Gastrocnemius medialis (tissue), 4 donors: Measurements from ENCODE around the gene C2orf76. TPM values are rescaled to one million over a fixed set of nuclear protein-coding genes. Genes with fewer than 3 reads are reported as not detected.

ENCODE experiments used
- ATAC-seq, 2 donors: fragments of 150-250 bp; one replicate each; pipeline ENCODE4 v1.9.1; 2016
- DNase-seq, 2 donors: peaks; one replicate each; pipeline ENCODE4 v3.0.0-alpha.2; 2019
- H3K27ac ChIP-seq, 4 donors: fragments of 200-600 bp; sonication (generic); 1 replicate in 1 of 4; 2 replicates in 3 of 4; pipeline ENCODE4 v1.5.1; 2016 to 2018; ENCODE audit warnings: mild to moderate bottlenecking in 2 of 4, moderate library complexity in 1 of 4
- H3K27me3 ChIP-seq, 3 donors: fragments of 200-600 bp; sonication (generic) in 2 of 3; 1 replicate in 1 of 3; 2 replicates in 2 of 3; pipeline versions ENCODE4 v1.5.1 to v1.6.0; 2016 to 2019; ENCODE audit warnings: mild to moderate bottlenecking in 1 of 3, moderate library complexity in 1 of 3
- H3K36me3 ChIP-seq, 2 donors: fragments of 200-600 bp; sonication (generic) in 1 of 2; one replicate each; pipeline ENCODE4 v1.5.1; 2017 to 2018
- H3K4me1 ChIP-seq, 2 donors: fragments of 200-600 bp; sonication (generic) in 1 of 2; one replicate each; pipeline ENCODE4 v1.5.1; 2016 to 2017; ENCODE audit warnings: mild to moderate bottlenecking in 2 of 2
- H3K4me3 ChIP-seq, 4 donors: fragments of 200-600 bp; sonication (generic) in 3 of 4; 1 replicate in 1 of 4; 2 replicates in 3 of 4; pipeline ENCODE4 v1.5.1; 2016 to 2019; ENCODE audit warnings: mild to moderate bottlenecking in 2 of 4
- H3K9me3 ChIP-seq, 3 donors: fragments of 200-600 bp; sonication (generic) in 2 of 3; 1 replicate in 1 of 3; 2 replicates in 2 of 3; pipeline ENCODE4 v1.5.1; 2016 to 2019
- POLR2A ChIP-seq, 2 donors: fragments of 450-650 bp; IDR thresholded peaks; one replicate each; pipeline ENCODE4 v1.6.1; 2017; ENCODE audit warnings: antibody characterized with exemption in 2 of 2, mild to moderate bottlenecking in 2 of 2, moderate library complexity in 2 of 2
- in situ Hi-C, 4 donors: fragments of 200-750 bp; cut with MboI; loops; one replicate each; pipeline versions ENCODE4 v1.15.0 to v1.8.0; 2017; ENCODE audit warnings: low sequenced_read_pairs in 4 of 4
- intact Hi-C: fragments of 100-400 bp; cut with DNase I; formaldehyde crosslinking; loops from one replicate; pipeline ENCODE4 v1.15.1; 2023; ENCODE audit warnings: low total_unique reads
- total RNA-seq, 4 donors: library from RNA; depleted of rRNA; stranded (reverse); fragments of >200 nt; gene quantifications; one replicate each; pipeline versions ENCODE4 v1.1.0 to v1.2.3, GENCODE V29; 2016
- TF ChIP-seq, protein P1 (sequence below), 5 experiments: fragments of 450-650 bp in 3 of 5; fragments of 200-600 bp in 2 of 5; sonication (generic) in 2 of 5; IDR thresholded peaks in 4 of 5; conservative IDR thresholded peaks in 1 of 5; 1 replicate in 4 of 5; 2 replicates in 1 of 5; pipeline ENCODE4 v1.5.1; 2016 to 2019; ENCODE audit warnings: antibody characterized with exemption in 5 of 5, mild to moderate bottlenecking in 3 of 5, moderate library complexity in 3 of 5

Gene C2orf76
- total RNA-seq, 4 donors from 2014 or later, result 0.61 to 5.9 (median 2.6) TPM; not detected in 1

- H3K27ac ChIP-seq, result peak overlapping the region; percentile 87 to 95 (median 95)
- H3K9me3 ChIP-seq, result no peaks in the 10 kb centered on the region
- peaks cover 31 to 42% of the 10 kb centered on the region in 2 donors for H3K4me1 ChIP-seq
- no peak overlapping the region for H3K4me3 ChIP-seq
- H3K27me3 ChIP-seq, result no peaks in the 10 kb centered on the region
- intact Hi-C loops (loop anchor here (5.0 to 10.0 kb wide), 6 partner anchors 57 to 1550 kb away; partner anchors contain the start of gene DDX18), in situ Hi-C loops (no loop called here)
- ATAC-seq, result no peak
- TF ChIP-seq, protein P1, sequence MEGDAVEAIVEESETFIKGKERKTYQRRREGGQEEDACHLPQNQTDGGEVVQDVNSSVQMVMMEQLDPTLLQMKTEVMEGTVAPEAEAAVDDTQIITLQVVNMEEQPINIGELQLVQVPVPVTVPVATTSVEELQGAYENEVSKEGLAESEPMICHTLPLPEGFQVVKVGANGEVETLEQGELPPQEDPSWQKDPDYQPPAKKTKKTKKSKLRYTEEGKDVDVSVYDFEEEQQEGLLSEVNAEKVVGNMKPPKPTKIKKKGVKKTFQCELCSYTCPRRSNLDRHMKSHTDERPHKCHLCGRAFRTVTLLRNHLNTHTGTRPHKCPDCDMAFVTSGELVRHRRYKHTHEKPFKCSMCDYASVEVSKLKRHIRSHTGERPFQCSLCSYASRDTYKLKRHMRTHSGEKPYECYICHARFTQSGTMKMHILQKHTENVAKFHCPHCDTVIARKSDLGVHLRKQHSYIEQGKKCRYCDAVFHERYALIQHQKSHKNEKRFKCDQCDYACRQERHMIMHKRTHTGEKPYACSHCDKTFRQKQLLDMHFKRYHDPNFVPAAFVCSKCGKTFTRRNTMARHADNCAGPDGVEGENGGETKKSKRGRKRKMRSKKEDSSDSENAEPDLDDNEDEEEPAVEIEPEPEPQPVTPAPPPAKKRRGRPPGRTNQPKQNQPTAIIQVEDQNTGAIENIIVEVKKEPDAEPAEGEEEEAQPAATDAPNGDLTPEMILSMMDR (IDR thresholded peaks at IDR 0.05 in 4 of 5, conservative IDR thresholded peaks at IDR 0.05 in 1 of 5), result no peak
- no peak for TF ChIP-seq POLR2A (IDR thresholded peaks at IDR 0.05)
- peaks cover 0 to 4% of the 10 kb centered on the region in 2 donors for H3K36me3 ChIP-seq
- no peak for DNase-seq
These were observed 1.8 kb downstream of the C2orf76 start for GRCh38 chr2:119364798-119365197.

- intact Hi-C loops (loop anchor here (10.0 kb wide), 2 partner anchors 404 to 1546 kb away; partner anchors contain the start of gene DDX18), in situ Hi-C loops (no loop called here)
- H3K4me3 ChIP-seq, result no peak overlapping the region
- peaks cover 27 to 28% of the 10 kb centered on the region in 2 donors for H3K4me1 ChIP-seq
- no peak for DNase-seq
- no peak overlapping the region for H3K27ac ChIP-seq
- no peak for ATAC-seq
- H3K9me3 ChIP-seq, result no peaks in the 10 kb centered on the region
- no peaks in the 10 kb centered on the region for H3K36me3 ChIP-seq
- no peaks in the 10 kb centered on the region for H3K27me3 ChIP-seq
- TF ChIP-seq, protein P1 (IDR thresholded peaks at IDR 0.05 in 4 of 5, conservative IDR thresholded peaks at IDR 0.05 in 1 of 5), result no peak
- no peak for TF ChIP-seq POLR2A (IDR thresholded peaks at IDR 0.05)
These were observed 6.1 kb downstream of the C2orf76 start for GRCh38 chr2:119360423-119360966.

DNA sequence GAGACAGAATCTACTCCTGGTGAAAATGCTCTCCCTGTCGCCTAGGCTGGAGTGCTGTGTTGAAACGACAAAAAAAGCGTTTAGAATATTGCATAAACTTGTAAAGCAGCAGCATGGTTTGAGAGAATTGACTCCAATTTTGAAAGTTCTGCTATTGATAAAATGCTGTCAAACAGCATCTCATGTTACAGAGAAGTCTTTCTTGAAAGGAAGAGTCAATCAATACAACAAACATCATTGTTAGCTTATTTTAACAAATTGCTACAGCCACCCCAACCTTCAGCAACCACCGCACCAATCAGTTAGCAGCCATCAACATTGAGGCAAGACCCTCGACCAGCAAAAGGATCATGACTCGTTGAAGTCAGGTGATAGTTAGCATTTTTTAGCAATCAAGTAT, 6.9 kb downstream of the C2orf76 start:
- ATAC-seq (no peak), DNase-seq (no peak)
- intact Hi-C loops, result loop anchor here (10.0 kb wide), 2 partner anchors 405 to 1545 kb away; partner anchors contain the start of gene DDX18
- no peaks in the 10 kb centered on the region for H3K36me3 ChIP-seq
- in situ Hi-C loops, result no loop called here
- H3K27ac ChIP-seq, result no peak overlapping the region
- no peaks in the 10 kb centered on the region for H3K27me3 ChIP-seq
- H3K4me3 ChIP-seq, result no peak overlapping the region
- H3K9me3 ChIP-seq, result no peaks in the 10 kb centered on the region
- peaks cover 22 to 27% of the 10 kb centered on the region in 2 donors for H3K4me1 ChIP-seq
- TF ChIP-seq POLR2A (IDR thresholded peaks at IDR 0.05), result no peak
- TF ChIP-seq, protein P1 (IDR thresholded peaks at IDR 0.05 in 4 of 5, conservative IDR thresholded peaks at IDR 0.05 in 1 of 5), result no peak

DNA sequence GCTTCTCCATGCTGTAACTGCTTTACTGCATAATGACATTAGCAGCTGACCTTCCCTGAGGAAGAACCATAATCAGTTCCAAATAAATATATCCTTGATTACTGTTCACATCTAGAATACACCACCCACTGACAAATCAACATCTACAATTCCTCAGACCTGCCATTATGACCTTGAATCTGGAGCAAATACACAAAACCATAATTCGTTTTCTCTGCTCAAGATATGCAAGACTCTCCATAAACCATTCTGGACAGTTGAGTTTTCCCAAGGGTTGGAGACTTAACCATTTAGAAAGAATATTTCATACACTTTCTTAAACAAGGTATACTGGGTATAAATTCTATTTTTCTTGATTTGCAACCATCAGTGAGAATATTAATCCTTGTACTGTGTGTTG, 11.8 kb downstream of the C2orf76 start:
- ATAC-seq, result no peak
- Histone ChIP-seq H3K27ac (no peak overlapping the region), H3K27me3 (no peaks in the 10 kb centered on the region), H3K4me1 (peaks cover 32 to 44% of the 10 kb centered on the region in 2 donors), H3K9me3 (no peaks in the 10 kb centered on the region), H3K4me3 (no peak overlapping the region), H3K36me3 (no peaks in the 10 kb centered on the region)
- TF ChIP-seq POLR2A (IDR thresholded peaks at IDR 0.05), result no peak
- TF ChIP-seq, protein P1 (IDR thresholded peaks at IDR 0.05 in 4 of 5, conservative IDR thresholded peaks at IDR 0.05 in 1 of 5), result no peak
- DNase-seq, result no peak
- in situ Hi-C loops, result no loop called here
- intact Hi-C loops, result no loop called here
